Right kidney (tissue), 9 donors: Measurements from ENCODE around the gene CBX7.

ENCODE experiments used
- DNase-seq: peaks from one replicate; pipeline ENCODE4 v3.0.0-alpha.2; 2016
- long read RNA-seq, 8 donors: transcript quantifications; one replicate each; lab custom pipeline, GENCODE V29; 2026

The CBX7 gene
- long read RNA-seq, donor 1 = 0 reads
- long read RNA-seq, donor 2 = 0 reads
- long read RNA-seq, donor 3, partial matches to known transcripts = 0 of 1 reads
- long read RNA-seq, donor 3, other reads (novel, unspliced or antisense) = 0 of 1 reads
- long read RNA-seq, donor 4 = 0 reads
- long read RNA-seq, donor 5 = 0 reads
- long read RNA-seq, donor 6 = 0 reads
- long read RNA-seq, donor 7, partial matches to known transcripts = 0 of 1 reads
- long read RNA-seq, donor 7, other reads (novel, unspliced or antisense) = 0 of 1 reads
- long read RNA-seq, donor 8, full-length matches to known transcripts = 4 of 4 reads
- long read RNA-seq, donor 8, partial matches to known transcripts = 0 of 4 reads
- long read RNA-seq, donor 8, other reads (novel, unspliced or antisense) = 0 of 4 reads

GRCh38 chr22:39152511-39153219 is at the start of gene CBX7:
CBX7 (minus strand) TSS chr22:39152680; CDS start chr22:39152444, 236 bp downstream.
- DNase-seq = peak; percentile 89

DNA sequence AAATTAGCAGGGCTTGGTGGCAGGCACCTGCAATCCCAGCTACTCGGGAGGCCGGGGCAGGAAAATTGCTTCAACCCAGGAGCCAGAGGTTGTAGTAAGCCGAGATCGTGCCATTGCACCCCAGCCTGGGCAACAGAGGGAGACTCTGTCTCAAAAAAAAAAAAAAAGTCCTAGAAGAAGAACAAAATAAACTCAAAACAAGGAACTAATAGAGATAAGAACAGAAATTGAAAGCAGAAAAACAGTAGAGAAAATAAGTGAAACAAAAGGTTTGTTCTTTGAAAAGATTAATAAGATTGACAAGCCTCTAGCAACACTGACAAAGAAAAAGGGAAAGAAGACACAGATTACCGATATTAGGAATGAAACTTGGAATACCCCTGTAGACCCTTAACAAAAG is 45.1 kb upstream of the CBX7 start:
- no peak for DNase-seq

GRCh38 chr22:39194098-39194497 is 41.6 kb upstream of the CBX7 start:
- DNase-seq = no peak

- no peak for DNase-seq
These were observed 36.3 kb upstream of the CBX7 start for GRCh38 chr22:39188809-39189208.

DNA sequence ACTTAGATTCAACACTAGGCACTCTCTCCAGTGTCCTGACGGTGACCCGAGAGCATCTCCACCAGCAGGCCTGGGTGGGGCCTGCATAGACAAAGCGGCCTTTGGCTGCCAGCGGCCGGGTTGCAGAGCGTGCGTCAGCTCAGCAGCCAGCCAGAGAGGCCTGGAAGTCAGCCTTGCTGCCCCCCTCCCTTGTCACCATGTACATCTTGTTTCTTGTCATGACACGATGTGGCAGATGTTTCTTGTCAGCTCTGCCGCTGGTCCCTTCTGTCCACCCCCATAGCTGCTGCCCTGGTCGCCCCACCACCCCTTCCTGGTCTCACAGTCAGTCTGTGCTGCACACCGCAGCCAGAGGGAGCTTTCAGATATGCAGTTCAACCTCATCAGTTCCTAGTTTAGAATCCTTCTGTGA is 33.1 kb upstream of the CBX7 start:
- DNase-seq = peak; percentile 34

GRCh38 chr22:39184586-39185577 is 32.4 kb upstream of the CBX7 start:
- no peak for DNase-seq

GRCh38 chr22:39183991-39184585 is 31.6 kb upstream of the CBX7 start:
- DNase-seq = no peak

- no peak for DNase-seq
These were observed 30.1 kb upstream of the CBX7 start for GRCh38 chr22:39182478-39183030.

GRCh38 chr22:39181778-39182177 is 29.3 kb upstream of the CBX7 start:
- no peak for DNase-seq

- DNase-seq = no peak
These were observed 28.9 kb upstream of the CBX7 start for GRCh38 chr22:39181356-39181755.

DNA sequence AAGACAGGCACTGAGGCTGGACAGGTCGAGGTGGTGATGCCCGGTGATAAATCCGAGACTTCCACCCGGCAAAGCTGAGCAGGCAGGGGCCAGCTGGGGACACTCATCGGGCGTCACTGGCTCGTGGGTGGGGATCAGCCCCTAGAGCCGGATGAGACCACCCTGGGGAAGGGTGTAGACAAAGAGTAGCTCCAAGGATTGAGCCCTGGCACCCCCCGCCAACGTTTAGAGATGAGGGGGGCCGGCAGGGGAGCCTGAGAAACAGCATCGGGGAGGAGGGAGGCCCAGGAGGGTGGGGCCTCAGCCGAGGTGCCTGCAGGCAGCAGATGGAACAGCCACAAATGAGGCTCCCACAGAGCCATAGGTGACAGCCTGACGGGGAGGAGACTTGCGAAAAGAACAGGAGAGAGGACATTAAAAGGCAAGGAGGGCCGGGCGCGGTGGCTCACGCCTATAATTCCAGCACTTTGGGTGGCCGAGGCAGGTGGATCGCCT is 27.4 kb upstream of the CBX7 start:
- no peak for DNase-seq

GRCh38 chr22:39179401-39179827 is 26.9 kb upstream of the CBX7 start:
- DNase-seq = peak; percentile 58

DNA sequence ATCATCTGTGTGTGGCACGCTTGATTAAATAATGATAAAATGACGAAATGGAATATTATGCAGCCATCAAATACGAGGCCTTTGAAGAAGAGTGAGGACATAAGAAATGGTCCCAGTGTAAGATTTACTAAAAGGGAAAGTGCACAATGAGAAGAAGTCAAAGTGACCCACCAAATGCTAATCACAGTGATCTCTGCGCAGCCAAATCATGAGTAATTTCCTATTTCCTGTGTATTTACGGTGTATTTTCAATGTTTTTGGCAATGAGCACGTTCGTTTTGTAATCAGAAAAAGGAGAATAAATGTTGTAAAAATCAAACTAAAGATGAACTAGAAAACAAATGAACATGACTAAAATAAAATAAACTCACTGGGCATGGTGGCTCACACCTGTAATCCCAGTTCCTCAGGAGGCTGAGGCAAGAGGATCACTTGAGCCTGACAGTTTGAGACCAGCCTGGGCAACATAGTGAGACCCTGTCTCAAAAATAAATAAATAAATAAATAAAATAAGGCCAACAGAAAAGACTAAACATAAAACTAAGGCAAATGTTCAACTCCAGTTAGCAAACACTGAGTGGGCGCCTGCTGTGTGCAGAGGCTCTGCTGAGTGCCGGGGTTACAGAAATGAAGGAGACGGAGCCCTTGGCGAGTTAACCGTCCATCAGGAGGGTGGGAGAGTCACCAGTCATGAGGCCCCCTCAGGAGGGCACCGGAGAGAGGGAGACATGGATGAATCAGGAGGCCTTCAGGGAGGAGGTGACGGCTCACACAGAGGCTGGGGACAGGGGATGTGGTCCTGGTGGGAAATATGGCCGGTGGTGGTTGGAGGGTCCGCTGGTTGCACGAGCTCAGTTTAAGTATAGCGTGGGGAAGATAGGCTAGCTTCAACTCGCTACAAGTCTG is 26.0 kb upstream of the CBX7 start:
- no peak for DNase-seq

DNA sequence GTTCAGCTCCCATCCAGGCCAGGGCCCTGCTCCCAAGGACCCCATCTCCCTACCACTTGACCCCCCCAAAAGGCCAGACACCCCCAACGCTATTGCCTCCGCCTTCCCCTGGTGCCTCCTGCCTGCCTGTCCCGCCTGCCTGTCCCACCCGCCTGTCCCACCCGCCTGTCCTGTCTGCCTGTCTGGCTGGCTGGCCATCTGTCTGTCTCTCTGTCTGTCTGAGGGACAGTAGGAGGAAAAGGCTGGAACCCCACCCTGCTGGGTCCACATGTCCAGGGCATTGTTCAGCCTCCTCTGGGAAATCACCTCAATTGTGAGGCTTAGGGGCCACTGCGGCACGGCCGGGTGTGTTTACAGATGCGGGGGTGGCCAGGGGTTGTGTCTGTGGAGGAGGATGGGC is 25.3 kb upstream of the CBX7 start:
- no peak for DNase-seq

DNA sequence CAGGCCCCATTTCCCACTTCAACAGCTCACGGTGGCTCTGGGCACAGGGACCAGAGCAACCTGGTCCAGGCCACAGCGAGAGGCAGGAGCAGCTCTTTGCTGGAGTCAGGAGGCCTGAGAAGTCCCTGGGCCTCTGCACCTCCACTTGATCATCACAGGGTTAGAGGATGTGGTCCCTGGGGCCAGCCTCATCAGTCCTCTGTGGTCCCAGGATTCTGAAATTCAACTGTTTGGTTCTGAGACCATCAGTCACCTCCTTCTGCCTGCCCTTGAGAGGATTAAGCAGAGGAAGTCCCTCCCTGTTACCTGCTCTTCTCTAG is 24.9 kb upstream of the CBX7 start:
- no peak for DNase-seq

DNA sequence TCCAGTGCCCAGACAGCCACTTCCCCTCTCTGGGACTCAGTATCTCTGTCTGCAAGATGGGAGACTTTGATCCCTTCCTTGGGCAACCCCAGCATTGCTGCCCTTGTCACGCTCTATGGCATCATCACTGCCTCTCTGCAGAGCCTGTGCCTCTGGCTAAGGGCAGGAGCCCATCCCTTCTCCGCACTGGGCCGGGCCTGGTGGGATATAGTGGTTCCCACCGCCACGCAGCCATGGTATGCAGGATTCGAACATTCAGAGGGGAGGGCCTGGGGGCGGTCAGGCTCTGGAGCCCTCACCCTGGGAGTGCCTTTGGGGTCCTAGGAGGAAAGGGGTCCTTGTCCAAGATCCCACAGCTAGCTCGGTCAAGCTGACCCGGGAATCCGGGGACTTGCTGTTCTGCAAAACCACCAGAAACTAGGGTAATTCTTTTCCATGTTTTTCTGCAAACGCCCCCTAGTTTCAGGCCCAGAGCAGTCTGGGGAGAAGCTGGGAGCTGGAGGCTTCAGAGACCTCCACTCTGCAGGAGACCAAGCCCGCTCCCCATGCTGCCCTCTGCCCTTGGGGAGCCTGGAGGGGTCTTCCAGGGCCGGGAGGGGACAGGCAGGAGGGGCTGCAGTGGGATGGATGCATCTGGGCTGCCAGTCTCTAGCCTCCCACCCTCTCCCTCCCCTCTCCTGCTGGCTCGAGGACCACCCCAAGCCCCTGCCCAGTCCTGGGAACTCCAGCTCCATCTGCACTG is 24.4 kb upstream of the CBX7 start:
- DNase-seq = peak; percentile 33

- peak; percentile 78 for DNase-seq
These were observed 23.7 kb upstream of the CBX7 start for GRCh38 chr22:39176143-39176713.

GRCh38 chr22:39175353-39176142 is 23.1 kb upstream of the CBX7 start:
- DNase-seq = peak; percentile 66
